Dedifferentiated amniotic fluid mesenchymal stem cell (primary cell): Measurements from ENCODE around the gene STOM.
A peak's percentile ranks its signal among the peaks of the same experiment; 100 is the strongest.

Source experiments
- DNase-seq: peaks from one replicate; pipeline ENCODE4 v3.0.0-alpha.2; 2016; ENCODE audit errors: extremely low spot score

Gene STOM

DNA sequence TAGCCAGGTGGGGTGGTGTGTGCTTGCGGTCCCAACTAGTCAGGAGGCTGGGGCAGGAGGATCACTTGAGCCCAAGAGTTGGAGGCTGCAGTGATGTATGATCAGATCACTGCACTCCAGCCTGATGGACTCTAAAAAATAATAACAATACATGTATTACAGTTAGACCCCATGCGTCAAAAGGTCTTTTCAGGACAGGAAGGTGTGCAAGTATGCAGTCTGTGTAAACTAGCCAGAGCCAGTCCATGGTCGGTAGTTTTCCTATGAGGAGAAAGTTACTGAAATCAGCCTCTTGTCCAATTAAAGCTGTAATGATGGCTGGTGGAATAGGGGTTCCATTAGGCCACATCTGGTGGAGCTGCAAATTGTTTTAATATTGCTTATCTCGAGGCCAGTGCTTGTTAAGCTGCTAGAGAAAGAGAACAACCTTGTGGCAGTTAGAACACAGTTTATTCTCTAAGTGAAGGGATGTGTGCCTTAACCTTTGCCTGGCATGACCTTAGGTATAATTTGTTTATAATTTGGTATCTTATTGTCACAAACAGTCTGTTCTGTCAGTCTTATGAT lies 1.5 kb upstream of the STOM start:
- no peak for DNase-seq

DNA sequence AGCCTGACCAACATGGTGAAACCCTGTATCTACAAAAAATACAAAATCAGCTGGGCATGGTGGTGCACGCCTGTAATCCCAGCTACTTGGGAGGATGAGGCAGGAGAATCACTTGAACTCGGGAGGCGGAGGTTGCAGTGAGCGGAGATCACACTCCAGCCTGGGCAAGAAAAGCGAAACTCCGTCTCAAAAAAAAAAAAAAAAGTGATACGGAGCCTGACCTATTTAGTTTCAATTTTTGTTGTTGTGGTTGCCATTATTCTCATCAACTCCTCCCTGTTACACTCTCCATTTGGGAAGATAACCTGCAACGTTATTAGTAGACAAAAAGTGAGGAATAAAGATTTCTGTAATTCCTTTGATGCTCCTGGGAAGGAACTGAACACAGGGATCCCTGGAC lies 1.3 kb downstream of the STOM start:
- DNase-seq = no peak

DNA sequence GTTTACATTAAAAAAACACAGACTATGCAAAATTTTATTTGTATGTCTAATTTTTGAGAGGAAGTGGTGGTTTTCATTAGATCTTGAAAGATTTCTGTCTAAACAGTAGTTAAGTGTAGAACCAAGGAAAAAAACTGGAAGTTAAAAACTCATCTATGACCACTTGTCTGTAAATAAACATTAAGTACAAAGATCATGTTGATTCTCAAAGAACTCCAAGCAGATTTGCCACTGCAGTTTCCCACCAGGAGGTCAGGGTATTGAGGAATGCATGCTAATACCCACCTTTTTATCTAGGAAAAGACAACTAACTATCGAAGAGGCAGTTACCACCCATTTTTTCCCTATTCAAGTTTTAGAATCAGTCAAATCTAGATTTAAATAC lies 1.9 kb downstream of the STOM start:
- DNase-seq = no peak

DNA sequence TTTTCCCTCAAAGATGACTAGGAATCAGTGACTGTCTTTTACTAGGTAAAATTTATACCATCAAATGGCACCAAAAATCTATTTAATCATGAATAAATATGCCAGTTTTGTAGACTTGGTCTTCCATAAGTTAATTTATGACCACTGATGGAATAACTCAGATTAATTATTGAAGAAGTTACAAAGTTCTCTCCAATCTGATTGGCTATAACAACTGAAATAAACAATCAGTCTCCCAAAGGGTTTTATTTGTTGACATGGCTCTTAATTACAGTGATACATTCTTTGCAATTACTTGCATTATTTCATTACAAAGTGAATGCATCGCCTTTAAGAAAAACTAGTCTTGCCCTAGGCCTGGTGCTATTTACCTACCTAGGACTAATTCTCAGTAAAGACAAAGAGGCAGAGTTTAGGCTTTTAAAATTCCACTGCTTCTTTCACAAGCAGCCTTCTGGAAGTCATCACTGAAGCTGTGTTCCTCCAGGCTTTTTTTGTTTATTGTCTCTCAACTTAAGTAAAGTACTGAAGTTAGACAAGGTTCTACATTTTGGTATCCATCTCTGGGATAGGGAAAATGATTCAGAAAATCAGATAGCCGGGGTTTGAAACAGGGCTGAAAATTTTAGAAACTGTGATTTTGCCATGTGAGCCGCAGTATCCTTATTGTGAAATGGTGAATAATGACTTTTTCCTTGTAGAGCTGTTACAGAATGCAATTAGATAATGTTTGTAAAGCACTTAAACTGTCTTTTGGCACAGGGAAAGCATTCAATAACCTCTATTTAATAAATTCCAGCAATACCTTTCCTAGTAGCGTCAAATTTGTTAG lies 2.5 kb downstream of the STOM start:
- no peak for DNase-seq

DNA sequence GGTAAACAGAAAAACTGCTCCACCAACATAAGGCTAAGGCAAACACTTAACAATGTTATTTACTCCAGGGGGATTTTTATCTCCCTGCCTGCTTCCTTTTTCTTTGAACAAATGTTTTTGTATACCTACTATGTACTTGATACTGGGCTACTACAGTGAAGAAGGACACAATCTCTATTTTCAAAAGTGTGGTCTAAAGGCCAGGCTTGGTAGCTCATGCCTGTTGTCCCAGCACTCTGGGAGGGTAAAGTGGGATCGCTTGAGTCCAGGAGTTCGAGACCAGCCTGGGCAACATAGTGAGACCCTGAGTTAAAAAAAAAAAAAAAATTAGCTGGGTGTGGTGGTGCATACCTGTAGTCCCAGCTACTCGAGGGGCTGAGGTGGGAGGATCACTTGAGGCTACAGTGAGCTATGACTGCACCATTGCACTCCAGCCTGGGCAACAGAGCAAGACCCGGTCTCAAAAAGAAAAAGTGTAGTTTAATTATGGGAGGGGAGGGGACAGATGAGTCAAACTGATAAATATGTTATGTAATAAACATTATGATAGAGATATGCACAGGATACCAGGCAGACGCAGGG lies 3.3 kb downstream of the STOM start:
- no peak for DNase-seq

DNA sequence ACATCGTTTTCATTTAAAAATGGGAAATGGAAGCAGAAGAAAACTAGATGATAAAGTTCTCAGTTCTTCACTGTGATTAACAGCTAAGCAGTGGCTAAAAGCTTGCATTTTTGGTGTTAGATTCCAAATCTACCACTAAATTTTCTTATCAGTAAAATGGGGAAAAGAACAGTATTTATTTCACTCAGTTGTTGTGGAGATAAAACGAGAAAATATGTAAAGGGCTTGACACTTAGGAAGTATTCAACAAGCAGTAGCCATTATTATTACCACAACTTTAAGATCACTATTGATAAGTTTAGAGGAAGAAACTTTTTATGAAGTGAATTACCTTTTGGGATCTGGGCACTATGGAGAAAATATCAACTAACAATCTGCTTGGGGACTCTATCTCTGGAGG lies 4.5 kb downstream of the STOM start:
- no peak for DNase-seq

DNA sequence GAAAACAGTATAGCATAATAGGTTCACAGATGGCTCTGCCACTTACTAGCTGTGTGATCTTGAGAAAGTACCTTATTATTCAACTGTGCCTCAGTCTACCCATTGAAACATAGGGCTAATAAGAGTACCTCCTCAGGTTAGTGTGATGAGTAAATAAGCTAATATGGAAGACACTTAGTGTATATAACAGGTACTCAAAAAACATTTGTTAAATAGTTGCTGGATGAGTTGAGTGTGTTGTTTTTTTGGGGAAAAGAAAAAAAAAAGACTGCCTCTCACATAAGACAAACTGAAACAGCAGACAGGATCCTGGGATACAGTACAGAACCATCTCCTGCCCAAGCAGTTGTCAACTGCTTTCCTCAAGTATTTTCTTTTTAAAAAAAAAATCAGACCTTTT lies 5.2 kb downstream of the STOM start:
- no peak for DNase-seq

DNA sequence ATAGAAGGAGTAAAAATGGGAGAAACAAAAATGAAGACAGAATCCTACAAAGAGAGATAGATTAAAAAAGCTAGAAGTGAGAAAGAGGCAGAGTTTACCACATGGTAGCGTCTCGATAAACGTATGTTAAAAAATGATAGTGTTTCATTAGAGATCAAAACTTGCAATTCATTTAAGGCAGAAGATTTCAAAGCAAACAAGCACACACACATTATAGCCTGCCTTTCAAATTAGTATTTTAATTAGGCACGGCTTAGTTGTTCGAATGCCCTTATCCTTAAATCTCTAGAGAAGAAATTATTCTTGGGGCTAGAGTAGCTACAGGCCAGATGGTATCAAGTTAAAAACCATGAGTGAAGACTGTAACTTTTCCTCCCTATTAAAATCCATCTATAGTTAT lies 6.0 kb downstream of the STOM start:
- no peak for DNase-seq

DNA sequence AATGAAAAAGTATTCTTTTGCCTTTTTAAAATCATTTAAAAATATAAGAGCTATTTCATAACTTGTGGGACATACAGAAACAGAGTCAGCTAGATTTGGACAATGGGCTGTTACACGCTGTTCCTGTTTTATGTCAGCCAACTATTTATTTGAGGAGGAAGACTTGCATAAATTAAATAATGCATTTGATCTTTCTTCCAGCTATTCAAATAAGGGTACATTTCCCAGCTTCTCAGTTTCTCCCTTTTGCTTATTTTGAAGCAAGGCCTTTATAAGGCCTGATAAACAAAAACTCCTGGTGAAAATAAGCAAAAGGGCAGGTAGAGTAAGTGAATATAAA lies 6.5 kb downstream of the STOM start:
- DNase-seq = no peak

DNA sequence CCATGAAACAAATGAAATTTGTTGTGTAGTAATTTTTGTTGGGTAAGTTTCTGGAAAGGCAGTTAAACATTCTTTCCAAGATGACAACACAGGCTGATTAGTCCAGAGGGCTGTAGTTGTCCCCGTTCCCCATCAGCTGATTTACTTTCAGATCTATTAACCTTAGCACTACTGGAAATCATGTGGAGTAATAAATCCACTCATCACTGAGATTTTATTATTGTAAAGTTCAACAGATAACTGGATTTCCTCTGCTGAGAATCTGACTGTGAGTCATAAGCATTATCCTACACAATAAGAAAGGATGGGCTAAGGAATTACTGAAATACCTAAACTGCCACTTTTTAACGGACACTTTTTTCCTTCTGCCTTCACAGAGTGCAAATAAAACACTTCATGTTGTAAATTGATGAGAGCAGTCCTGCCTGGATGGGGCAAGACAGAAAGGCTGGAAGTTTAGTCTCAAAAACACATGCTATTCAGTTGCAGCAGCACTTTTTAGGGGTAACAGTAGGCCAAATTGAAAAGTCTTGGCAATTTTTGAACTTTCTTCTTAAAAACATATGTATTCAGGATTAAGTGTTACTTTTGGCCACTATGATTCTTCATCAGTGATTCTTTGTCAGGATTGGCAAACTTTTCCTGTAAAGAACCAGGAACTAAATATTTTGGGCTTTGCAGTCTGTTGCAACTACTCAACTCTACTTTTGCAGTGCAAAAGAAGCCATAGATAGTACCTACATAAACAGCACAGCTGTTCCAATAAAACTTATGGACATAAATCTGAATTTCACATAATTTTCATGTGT lies 7.0 kb downstream of the STOM start:
- no peak for DNase-seq

DNA sequence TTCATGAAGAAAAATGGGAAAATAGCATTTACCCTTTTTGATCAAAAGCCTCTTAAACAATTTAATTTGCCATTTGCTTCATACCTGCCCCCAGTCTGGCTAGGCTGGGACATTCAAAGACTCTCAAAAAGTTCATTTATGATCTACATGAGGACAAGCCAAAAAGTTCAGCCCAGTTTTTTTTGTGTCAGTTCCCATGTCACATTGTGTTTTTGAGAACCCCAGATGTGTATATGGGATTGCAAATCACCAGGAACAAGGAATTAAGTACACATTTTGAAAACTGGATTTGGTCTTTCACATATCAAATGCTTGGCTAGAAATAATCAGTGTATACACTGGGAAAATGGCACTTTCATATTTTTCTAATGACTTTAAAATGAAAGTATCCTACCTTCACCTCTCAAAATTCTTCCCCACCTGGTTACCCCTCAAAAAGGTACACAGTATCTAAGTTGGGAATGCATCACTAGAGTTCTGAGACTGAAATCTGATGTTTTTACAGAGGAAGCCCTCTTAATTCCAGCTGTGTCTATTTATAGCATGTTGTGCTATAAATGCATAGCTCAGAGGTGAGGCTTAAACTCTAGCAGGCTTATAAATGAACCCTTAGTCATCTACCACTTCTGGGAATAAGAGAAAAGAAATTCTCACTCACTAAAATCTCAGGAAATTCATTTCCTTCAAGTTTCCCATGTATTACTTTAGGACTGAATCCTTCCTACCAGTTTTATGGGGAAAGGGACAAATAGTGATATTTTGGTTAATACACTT lies 9.3 kb downstream of the STOM start:
- peak; percentile 54 for DNase-seq

DNA sequence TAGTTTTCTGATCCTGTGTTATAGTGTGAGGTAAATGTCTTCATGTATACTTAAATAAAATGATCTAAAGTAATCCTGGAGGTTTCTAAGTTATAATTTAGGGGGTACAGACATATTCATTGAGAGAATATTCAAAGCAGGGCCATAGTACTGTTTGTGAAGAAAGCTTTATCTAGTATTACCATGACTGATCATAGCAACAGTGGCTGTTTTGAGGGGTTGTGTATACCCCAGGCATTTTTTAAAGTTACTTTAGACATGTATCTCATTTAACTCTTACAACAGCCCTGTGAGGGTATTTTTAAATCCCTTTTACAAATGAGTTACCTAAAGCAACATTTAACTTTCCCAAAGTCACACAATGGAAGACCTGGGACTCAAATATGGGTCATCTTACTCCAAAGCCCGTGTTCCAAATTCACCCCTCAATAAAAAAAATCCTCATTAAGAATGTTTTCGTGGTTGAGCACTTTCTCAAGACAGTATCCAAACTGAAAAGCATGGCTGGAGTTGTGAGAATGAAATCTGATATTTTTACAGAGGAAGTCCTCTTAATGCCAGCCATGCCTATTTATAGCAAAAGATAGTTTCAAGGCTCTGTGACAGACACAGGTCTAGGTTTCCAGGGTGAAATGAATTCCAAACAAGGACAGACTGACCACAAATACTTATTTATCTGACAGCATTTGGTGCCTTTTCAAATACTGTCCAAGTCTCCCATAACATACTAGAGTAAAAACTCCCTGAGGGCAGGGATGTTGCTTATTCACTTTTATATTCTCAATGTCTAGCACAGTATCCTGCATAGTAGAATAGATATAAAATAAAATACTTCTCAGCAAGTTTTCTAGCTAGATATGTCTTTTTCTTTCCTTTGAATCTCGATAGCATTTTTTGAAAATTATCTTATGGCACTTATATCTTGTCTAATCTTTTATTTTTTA lies 10.4 kb downstream of the STOM start:
- no peak for DNase-seq

DNA sequence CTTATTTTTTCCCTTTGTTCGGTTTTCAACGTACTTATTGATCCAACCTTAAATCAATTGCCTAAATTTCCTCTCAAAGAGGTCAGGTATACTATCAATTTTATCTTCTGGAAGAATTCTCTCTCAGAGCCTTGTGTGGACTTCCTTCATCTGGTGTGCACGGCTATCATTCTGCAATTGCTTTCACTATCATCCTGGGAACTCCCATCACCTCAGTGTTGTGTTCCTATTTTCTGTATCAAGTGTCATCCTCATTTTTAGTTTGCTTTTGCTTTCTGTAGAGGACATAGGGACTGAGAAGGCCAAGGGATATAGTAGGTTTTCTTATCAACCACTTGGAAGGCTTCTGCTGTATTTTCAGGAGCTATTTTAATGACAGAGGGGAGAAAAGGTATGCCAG lies 11.3 kb downstream of the STOM start:
- DNase-seq = no peak

DNA sequence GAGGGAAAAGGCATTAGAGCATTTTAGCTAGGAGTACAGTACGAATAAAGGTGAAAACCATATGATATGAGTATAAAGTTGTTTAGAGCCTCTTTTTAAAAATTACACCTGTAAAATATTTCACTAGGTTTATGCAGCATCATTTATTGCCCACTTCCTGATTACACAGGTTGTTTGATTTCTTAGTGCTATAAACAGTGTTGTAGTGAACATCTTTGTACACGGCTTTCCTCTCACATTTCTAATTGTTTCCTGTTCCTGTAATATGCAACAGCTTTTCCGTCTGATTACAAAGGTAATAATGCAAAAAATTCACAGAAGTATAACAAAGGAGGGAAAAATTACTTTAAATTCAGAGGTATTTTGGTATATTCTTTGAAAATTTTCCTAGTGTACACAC lies 13.0 kb downstream of the STOM start:
- DNase-seq = no peak

DNA sequence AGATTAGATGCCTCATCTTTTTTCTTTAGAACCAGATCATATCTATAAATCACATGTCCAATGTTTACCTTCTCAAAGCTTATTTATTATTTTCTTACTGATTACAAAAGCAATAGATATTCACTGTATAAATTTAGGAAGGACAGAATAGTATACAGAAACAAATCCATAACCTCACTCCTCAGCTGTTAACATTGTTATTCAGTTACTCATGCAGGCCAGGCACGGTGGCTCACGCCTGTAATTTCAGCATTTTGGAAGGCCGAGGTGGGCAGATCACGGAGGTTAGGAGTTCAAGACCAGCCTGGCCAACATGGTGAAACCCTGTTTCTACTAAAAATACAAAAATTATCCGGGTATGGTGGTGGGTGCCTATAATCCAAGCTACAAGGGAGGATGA lies 15.3 kb downstream of the STOM start:
- DNase-seq = no peak

DNA sequence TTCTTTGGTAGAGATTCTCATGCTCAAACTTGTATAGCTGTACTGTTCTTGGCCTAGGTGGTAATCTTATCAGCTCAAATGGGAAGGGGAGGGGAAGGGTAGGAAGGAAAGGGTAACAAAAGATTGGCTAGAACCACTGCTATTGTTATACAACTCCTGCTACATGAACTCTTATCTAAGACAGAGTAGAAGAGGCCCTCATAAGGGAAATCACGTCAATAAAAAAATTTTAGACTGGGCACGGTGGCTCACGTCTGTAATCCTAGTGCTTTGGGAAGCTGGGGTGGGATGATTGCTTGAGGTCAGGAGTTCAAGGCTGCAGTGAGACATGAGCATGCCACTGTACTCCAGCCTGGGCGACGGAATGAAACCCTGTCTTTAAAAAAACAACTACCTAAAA lies 15.9 kb downstream of the STOM start:
- DNase-seq = no peak

DNA sequence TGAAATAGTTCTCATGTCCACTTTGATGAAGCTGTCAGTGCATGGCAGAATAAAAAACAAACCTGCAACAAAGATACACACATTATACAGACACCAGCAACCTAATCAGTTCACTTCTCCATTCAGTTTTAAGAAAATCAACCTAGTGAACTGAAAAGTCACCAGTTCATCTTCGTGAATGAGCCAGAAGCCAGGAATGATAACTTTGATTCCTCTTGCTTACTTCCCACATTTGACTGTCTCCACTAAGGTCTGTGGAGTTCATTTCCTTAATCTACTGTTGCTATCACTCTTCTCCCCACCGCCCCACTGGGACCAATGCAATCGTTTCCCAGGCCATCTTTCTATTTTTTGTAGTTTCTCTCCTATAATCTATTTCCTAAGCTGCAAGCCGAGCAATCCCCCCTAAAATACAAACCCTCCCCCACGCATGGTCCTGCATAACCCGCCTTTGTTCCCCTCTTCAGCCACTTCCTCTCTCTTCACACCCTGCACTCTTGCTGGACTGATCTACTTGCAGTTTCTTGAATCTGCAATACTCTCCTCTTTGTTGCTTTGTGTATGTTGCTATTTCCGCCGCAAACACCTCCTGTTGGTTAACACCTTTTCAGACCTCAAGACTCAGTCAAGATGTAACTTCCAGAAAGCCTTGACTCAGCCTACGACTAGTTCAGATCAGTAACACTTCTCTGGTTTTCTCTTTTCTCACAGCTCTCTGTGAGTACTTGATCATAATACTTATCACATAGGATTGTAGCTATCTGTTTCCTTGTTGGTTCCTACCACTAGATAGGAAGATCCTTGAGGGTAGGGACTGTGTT lies 16.6 kb downstream of the STOM start:
- DNase-seq = no peak

DNA sequence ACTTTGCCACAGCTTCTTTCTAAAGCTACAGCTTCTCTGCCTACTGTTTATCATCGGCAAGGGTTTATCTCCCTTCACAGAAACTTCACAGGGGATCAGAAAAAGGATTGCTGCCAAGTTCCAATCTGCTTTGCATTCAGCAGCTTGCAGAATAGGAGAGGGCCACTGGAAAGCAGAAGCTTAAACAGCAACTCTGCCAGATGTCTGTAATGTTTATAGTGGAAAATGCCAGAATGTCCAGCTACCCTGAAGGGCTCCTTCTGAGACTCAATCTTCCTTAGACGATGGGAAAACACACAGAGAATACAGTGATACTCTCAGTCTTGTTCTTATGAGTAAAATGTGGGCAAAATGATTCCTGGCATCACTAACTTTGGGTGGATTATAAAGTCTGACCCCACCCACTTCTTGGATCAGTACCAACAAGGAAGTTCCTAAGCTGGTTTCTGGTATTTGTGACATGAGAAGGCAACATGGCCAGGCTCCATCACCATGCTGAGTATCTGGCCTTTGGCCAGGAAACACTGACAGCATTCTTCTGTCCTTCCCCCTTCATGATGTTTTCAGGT lies 19.0 kb downstream of the STOM start:
- DNase-seq = peak; percentile 96

DNA sequence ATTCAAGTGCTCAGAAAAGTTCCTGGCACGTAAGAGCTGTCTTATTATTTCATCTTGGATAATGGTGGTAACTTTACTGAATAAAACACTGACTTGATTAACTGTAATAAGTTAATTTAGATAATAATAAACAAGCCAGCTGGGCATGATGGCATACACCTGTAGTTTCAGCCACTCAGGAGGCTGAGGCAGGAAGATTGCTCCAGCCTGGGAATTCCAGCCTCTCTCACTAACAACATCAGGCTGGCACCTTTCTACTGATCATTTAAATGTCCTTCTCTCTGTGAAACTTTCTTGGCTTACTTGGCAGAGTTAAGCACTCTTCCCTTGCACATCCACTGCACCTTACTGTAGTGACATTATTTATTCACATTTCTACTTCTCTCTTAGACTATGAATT lies 20.0 kb downstream of the STOM start:
- no peak for DNase-seq

DNA sequence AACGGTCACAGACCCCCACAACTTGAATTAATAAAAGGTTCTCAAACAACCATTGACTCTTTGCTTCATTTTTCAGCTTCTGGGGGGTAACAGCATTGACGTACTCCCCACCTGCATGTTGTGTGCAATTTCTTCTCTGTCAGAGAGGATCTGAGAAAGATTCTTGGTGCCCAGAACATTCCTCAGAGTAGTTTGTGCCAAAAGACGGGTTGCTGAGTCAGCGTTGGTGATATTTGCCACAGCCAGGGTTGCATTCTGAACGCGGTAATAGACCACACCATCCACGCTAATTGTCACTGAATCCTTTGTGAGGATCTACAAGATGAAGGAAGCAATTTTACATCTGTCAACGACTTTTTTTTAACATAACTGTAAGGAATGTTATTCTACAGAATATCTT lies 21.0 kb downstream of the STOM start:
- no peak for DNase-seq
